Glutamatergic neuron (in vitro differentiated cells): ENCODE data around the gene FZD7. TPM values are rescaled to one million over a fixed set of nuclear protein-coding genes. Genes with fewer than 3 reads are reported as not detected.

Experiments
- DNase-seq: peaks from one replicate; pipeline ENCODE4 v3.0.0; 2022
- H3K27ac Mint-ChIP-seq: one replicate; pipeline ENCODE4 v1.8.0; 2020; ENCODE audit warnings: mild to moderate bottlenecking, mixed read lengths, inconsistent platforms; ENCODE audit not compliant: unreplicated experiment
- H3K27me3 Mint-ChIP-seq: one replicate; pipeline ENCODE4 v1.8.0; 2020; ENCODE audit warnings: mild to moderate bottlenecking, moderate library complexity, mixed read lengths, inconsistent platforms; ENCODE audit not compliant: unreplicated experiment
- H3K36me3 Mint-ChIP-seq: one replicate; pipeline ENCODE4 v1.8.0; 2020; ENCODE audit warnings: mild to moderate bottlenecking, mixed read lengths, inconsistent platforms; ENCODE audit not compliant: unreplicated experiment
- H3K4me1 Mint-ChIP-seq: one replicate; pipeline ENCODE4 v1.8.0; 2020; ENCODE audit warnings: mild to moderate bottlenecking, low read depth, mixed read lengths, inconsistent platforms; ENCODE audit not compliant: unreplicated experiment
- H3K4me3 Mint-ChIP-seq: one replicate; pipeline ENCODE4 v1.8.0; 2020; ENCODE audit warnings: mild to moderate bottlenecking, mixed read lengths, inconsistent platforms; ENCODE audit not compliant: unreplicated experiment
- H3K9me3 Mint-ChIP-seq: one replicate; pipeline ENCODE4 v1.8.0; 2020; ENCODE audit warnings: mild to moderate bottlenecking, moderate library complexity, mixed read lengths, inconsistent platforms; ENCODE audit not compliant: unreplicated experiment
- CTCF ChIP-seq: fragments of 200-600 bp; sonication (generic); IDR thresholded peaks from one replicate; pipeline ENCODE4 v1.5.0; 2021; ENCODE audit not compliant: partially characterized antibody, unreplicated experiment
- total RNA-seq: library from RNA; stranded (reverse); fragmentation: NEBNext Ultra II Directional; extraction: Animal tissue kit (Norgen Biotek cat#: 25700); gene quantifications from one replicate; pipeline ENCODE4 v1.2.1, GENCODE V29; 2021; ENCODE audit not compliant: unreplicated experiment

FZD7 gene
- total RNA-seq, 1 donor from 2014 or later: 19.0 TPM

- H3K27ac Mint-ChIP-seq: peak overlapping the region; percentile 8
- no peak for TF ChIP-seq CTCF
Observed at GRCh38 chr2:201986463-201986735, 47.3 kb upstream of the FZD7 start.

GRCh38 chr2:201987426-201987825 lies 46.2 kb upstream of the FZD7 start:
- Mint-ChIP-seq H3K27ac (peak overlapping the region; percentile 87), H3K4me1 (peaks cover 32% of the 10 kb centered on the region), H3K4me3 (peak overlapping the region; percentile 65), H3K9me3 (peaks cover 3% of the 10 kb centered on the region), H3K36me3 (peaks cover 5% of the 10 kb centered on the region), H3K27me3 (peaks cover 2% of the 10 kb centered on the region)
- DNase-seq: peak; percentile 32
- no peak for TF ChIP-seq CTCF

More at GRCh38 chr2:201986463-201986735, 47.3 kb upstream of the FZD7 start:
- Mint-ChIP-seq H3K27me3 (peaks cover 2% of the 10 kb centered on the region), H3K4me3 (no peak overlapping the region), H3K9me3 (peaks cover 3% of the 10 kb centered on the region), H3K36me3 (peaks cover 5% of the 10 kb centered on the region), H3K4me1 (peaks cover 30% of the 10 kb centered on the region)
- no peak for DNase-seq

GRCh38 chr2:201990069-201990468 lies 43.6 kb upstream of the FZD7 start:
- TF ChIP-seq CTCF: no peak
- DNase-seq: no peak
- Mint-ChIP-seq H3K36me3 (peaks cover 9% of the 10 kb centered on the region), H3K27me3 (peaks cover 4% of the 10 kb centered on the region), H3K4me3 (no peak overlapping the region), H3K9me3 (peaks cover 3% of the 10 kb centered on the region), H3K4me1 (peaks cover 21% of the 10 kb centered on the region), H3K27ac (no peak overlapping the region)

GRCh38 chr2:201992960-201993359 lies 40.7 kb upstream of the FZD7 start:
- peaks cover 9% of the 10 kb centered on the region for H3K36me3 Mint-ChIP-seq
- DNase-seq: no peak
- no peaks in the 10 kb centered on the region for H3K9me3 Mint-ChIP-seq
- H3K27ac Mint-ChIP-seq: no peak overlapping the region
- peaks cover 4% of the 10 kb centered on the region for H3K27me3 Mint-ChIP-seq
- TF ChIP-seq CTCF: no peak
- no peak overlapping the region for H3K4me3 Mint-ChIP-seq
- peaks cover 15% of the 10 kb centered on the region for H3K4me1 Mint-ChIP-seq

GRCh38 chr2:201994973-201995638 lies 38.5 kb upstream of the FZD7 start:
- no peak for TF ChIP-seq CTCF
- DNase-seq: no peak
- H3K9me3 Mint-ChIP-seq: no peaks in the 10 kb centered on the region
- no peak overlapping the region for H3K4me3 Mint-ChIP-seq
- H3K36me3 Mint-ChIP-seq: peaks cover 4% of the 10 kb centered on the region
- peaks cover 7% of the 10 kb centered on the region for H3K4me1 Mint-ChIP-seq
- H3K27me3 Mint-ChIP-seq: peaks cover 2% of the 10 kb centered on the region
- H3K27ac Mint-ChIP-seq: no peak overlapping the region
